ENCODE measurements around the gene GSTA2.

Gene GSTA2

GRCh38 chr6:52734072-52734471 lies 29.2 kb downstream of the GSTA2 start:
- peaks cover 14% of the 10 kb centered on the region for H3K4me1 ChIP-seq (ENCODE audit: insufficient read depth, low read length, severe bottlenecking)
- H3K27ac ChIP-seq (ENCODE audit: low read depth, low read length, poor library complexity, severe bottlenecking), result no peak overlapping the region
- TF ChIP-seq EZH2 (IDR thresholded peaks at IDR 0.05; ENCODE audit: borderline replicate concordance, low read length) (no peak), CTCF (IDR thresholded peaks at IDR 0.05; ENCODE audit: low read length) (no peak)
- H3F3A ChIP-seq (ENCODE audit: insufficient read depth, low read length), result no peaks in the 10 kb centered on the region
- H2AFZ ChIP-seq (ENCODE audit: low read length), result no peak overlapping the region
- H3K9me3 ChIP-seq (ENCODE audit: low read length), result no peaks in the 10 kb centered on the region
- H3K9me2 ChIP-seq (ENCODE audit: low read depth, low read length), result no peaks in the 10 kb centered on the region; the same call in 1 of the 2 replicates
- no peaks in the 10 kb centered on the region for H4K20me1 ChIP-seq (ENCODE audit: insufficient read depth, low read length)
- H3K4me3 ChIP-seq (ENCODE audit: low read depth, low read length, poor library complexity, severe bottlenecking), result no peak overlapping the region
- no peaks in the 10 kb centered on the region; the same call in 1 of the 2 replicates for H3K27me3 ChIP-seq (ENCODE audit: insufficient read depth, low read length)
- H3K9ac ChIP-seq (ENCODE audit: low read length), result no peak overlapping the region
- H3K36me3 ChIP-seq (ENCODE audit: insufficient read depth, low read length), result no peaks in the 10 kb centered on the region
- H3K79me2 ChIP-seq (ENCODE audit: insufficient read depth, low read length), result no peaks in the 10 kb centered on the region
- H3K4me2 ChIP-seq (ENCODE audit: low read length), result no peak overlapping the region

GRCh38 chr6:52733172-52733571 lies 30.1 kb downstream of the GSTA2 start:
- H3K9me3 ChIP-seq (ENCODE audit: low read length), result no peaks in the 10 kb centered on the region
- H3K4me3 ChIP-seq (ENCODE audit: low read depth, low read length, poor library complexity, severe bottlenecking), result no peak overlapping the region
- H3K4me2 ChIP-seq (ENCODE audit: low read length), result no peak overlapping the region
- H3K9me2 ChIP-seq (ENCODE audit: low read depth, low read length), result no peaks in the 10 kb centered on the region
- H3K27me3 ChIP-seq (ENCODE audit: insufficient read depth, low read length), result no peaks in the 10 kb centered on the region; the same call in 1 of the 2 replicates
- H3F3A ChIP-seq (ENCODE audit: insufficient read depth, low read length), result no peaks in the 10 kb centered on the region
- H3K27ac ChIP-seq (ENCODE audit: low read depth, low read length, poor library complexity, severe bottlenecking), result no peak overlapping the region
- H3K4me1 ChIP-seq (ENCODE audit: insufficient read depth, low read length, severe bottlenecking), result peaks cover 14% of the 10 kb centered on the region
- H3K9ac ChIP-seq (ENCODE audit: low read length), result no peak overlapping the region
- H2AFZ ChIP-seq (ENCODE audit: low read length), result no peak overlapping the region
- H3K36me3 ChIP-seq (ENCODE audit: insufficient read depth, low read length), result no peaks in the 10 kb centered on the region
- no peaks in the 10 kb centered on the region for H4K20me1 ChIP-seq (ENCODE audit: insufficient read depth, low read length)
- no peak for TF ChIP-seq CTCF (IDR thresholded peaks at IDR 0.05; ENCODE audit: low read length)
- TF ChIP-seq EZH2 (IDR thresholded peaks at IDR 0.05; ENCODE audit: borderline replicate concordance, low read length), result no peak
- no peaks in the 10 kb centered on the region for H3K79me2 ChIP-seq (ENCODE audit: insufficient read depth, low read length)

GRCh38 chr6:52731719-52732118 lies 31.6 kb downstream of the GSTA2 start:
- Histone ChIP-seq H3K4me2 (ENCODE audit: low read length) (peak overlapping the region; percentile 39; the same call in 1 of the 2 replicates), H4K20me1 (ENCODE audit: insufficient read depth, low read length) (no peaks in the 10 kb centered on the region), H3K27me3 (ENCODE audit: insufficient read depth, low read length) (no peaks in the 10 kb centered on the region), H3K4me1 (ENCODE audit: insufficient read depth, low read length, severe bottlenecking) (peaks cover 20% of the 10 kb centered on the region), H3K36me3 (ENCODE audit: insufficient read depth, low read length) (no peaks in the 10 kb centered on the region), H3K9ac (ENCODE audit: low read length) (no peak overlapping the region), H3K27ac (ENCODE audit: low read depth, low read length, poor library complexity, severe bottlenecking) (no peak overlapping the region), H3K9me2 (ENCODE audit: low read depth, low read length) (no peaks in the 10 kb centered on the region), H3F3A (ENCODE audit: insufficient read depth, low read length) (no peaks in the 10 kb centered on the region), H3K79me2 (ENCODE audit: insufficient read depth, low read length) (no peaks in the 10 kb centered on the region), H3K9me3 (ENCODE audit: low read length) (no peaks in the 10 kb centered on the region), H2AFZ (ENCODE audit: low read length) (no peak overlapping the region), H3K4me3 (ENCODE audit: low read depth, low read length, poor library complexity, severe bottlenecking) (no peak overlapping the region)
- no peak for TF ChIP-seq EZH2 (IDR thresholded peaks at IDR 0.05; ENCODE audit: borderline replicate concordance, low read length)
- TF ChIP-seq CTCF (IDR thresholded peaks at IDR 0.05; ENCODE audit: low read length), result no peak
